Cardiac muscle cell (in vitro differentiated cells and primary cell): Measurements from ENCODE around the gene CFAP221. TPM values are rescaled to one million over a fixed set of nuclear protein-coding genes. Genes with fewer than 3 reads are reported as not detected.
A peak's percentile ranks its signal among the peaks of the same experiment; 100 is the strongest.

ENCODE experiments used
- DNase-seq, 2 donors: peaks; one replicate each; pipeline versions ENCODE4 v3.0.0 to v3.0.0-alpha.2; 2010 to 2017; ENCODE audit warnings: low read depth in 1 of 2, low spot score in 1 of 2
- H3K27ac ChIP-seq: fragments of 200-600 bp; sonication (generic); 2 replicates; pipeline ENCODE4 v1.5.1; 2016
- H3K27me3 ChIP-seq: fragments of 200-600 bp; sonication (generic); 2 replicates; pipeline ENCODE4 v1.6.0; 2016; ENCODE audit warnings: control low read depth
- H3K36me3 ChIP-seq: fragments of 200-600 bp; sonication (generic); 2 replicates; pipeline ENCODE4 v1.5.1; 2016; ENCODE audit warnings: control low read depth
- H3K4me1 ChIP-seq: fragments of 200-600 bp; sonication (generic); 2 replicates; pipeline ENCODE4 v1.8.1; 2017; ENCODE audit warnings: low read depth, mild to moderate bottlenecking, mixed run types
- H3K4me3 ChIP-seq: fragments of 200-600 bp; sonication (generic); 2 replicates; pipeline ENCODE4 v1.5.1; 2016; ENCODE audit warnings: mild to moderate bottlenecking
- H3K9me3 ChIP-seq: fragments of 200-600 bp; sonication (generic); 2 replicates; pipeline ENCODE4 v1.5.1; 2017; ENCODE audit warnings: low read depth, mild to moderate bottlenecking, control low read depth
- polyA plus RNA-seq: library from polyadenylated mRNA; unstranded; fragments of >200 nt; fragmentation: Nextera tagmentation; extraction: Ambion mirVana; gene quantifications from 2 replicates; pipeline ENCODE4 v1.2.1, GENCODE V29; 2016
- total RNA-seq: library from RNA; depleted of rRNA; stranded (reverse); fragments of >200 nt; gene quantifications from 2 replicates; pipeline ENCODE4 v1.2.3, GENCODE V29; 2016
- TF ChIP-seq, protein P1 (sequence below): IDR thresholded peaks from 2 replicates; pipeline ENCODE4 v1.5.1; 2012; ENCODE audit warnings: low read depth, mild to moderate bottlenecking, low read length

Gene CFAP221
- total and polyA plus RNA-seq, 2 experiments from 2014 or later, result 12.9 to 13.6 TPM

DNA sequence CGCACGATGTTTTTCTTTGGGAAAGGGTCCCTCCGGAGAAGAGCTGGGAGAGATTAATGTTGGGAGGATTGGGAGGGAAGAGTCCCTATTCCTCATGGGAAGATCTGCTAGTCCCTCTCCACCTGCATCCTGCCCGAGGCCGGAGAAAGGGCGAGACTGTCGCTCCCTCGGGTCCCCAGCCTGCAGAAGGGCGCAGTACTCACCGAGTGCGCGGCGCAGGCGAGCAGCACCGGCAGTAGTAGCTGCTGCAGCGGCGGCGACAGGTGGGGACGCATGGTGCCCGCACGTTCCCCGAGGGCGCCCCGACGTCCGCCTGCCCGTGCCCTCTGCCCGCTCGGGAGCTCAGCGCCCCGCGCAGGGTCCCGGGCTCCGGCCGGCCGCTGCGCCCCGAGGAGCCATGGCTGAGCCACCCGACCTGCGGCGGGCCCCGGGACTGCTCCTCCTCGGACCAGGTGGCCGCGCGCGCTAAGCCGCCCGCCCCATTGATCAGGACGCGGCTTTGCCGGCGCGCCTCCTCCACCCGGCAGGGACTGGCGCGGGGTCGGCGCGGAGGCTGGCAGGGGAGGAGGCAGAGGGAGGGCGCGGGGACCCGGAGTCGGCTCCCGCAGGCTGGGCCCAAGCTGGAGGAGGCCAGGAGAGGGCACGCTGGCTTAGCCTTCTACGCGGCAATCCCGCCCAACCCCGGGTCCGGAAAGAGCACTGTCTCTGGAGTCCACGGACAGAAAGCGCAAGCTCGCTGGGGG lies 20.1 kb upstream of the CFAP221 start, which contains the start of gene SCTR:
Gene SCTR, minus strand, starts transcription at position 532 of the 743 bp plus-strand sequence. Its CDS starts 257 bp downstream, at position 275.
- Histone ChIP-seq H3K36me3 (no peaks in the 10 kb centered on the region), H3K27ac (no peak within 1 kb of the TSS), H3K4me3 (peak within 1 kb of the TSS; percentile 29), H3K9me3 (no peaks in the 10 kb centered on the region), H3K4me1 (no peaks in the 10 kb centered on the region), H3K27me3 (peaks cover 58% of the 10 kb centered on the region)
- DNase-seq, result peak in 1 of 2 donors; percentile 54
- TF ChIP-seq, protein P1, sequence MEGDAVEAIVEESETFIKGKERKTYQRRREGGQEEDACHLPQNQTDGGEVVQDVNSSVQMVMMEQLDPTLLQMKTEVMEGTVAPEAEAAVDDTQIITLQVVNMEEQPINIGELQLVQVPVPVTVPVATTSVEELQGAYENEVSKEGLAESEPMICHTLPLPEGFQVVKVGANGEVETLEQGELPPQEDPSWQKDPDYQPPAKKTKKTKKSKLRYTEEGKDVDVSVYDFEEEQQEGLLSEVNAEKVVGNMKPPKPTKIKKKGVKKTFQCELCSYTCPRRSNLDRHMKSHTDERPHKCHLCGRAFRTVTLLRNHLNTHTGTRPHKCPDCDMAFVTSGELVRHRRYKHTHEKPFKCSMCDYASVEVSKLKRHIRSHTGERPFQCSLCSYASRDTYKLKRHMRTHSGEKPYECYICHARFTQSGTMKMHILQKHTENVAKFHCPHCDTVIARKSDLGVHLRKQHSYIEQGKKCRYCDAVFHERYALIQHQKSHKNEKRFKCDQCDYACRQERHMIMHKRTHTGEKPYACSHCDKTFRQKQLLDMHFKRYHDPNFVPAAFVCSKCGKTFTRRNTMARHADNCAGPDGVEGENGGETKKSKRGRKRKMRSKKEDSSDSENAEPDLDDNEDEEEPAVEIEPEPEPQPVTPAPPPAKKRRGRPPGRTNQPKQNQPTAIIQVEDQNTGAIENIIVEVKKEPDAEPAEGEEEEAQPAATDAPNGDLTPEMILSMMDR, result no peak

- Histone ChIP-seq H3K9me3 (no peaks in the 10 kb centered on the region), H3K4me1 (no peaks in the 10 kb centered on the region), H3K4me3 (no peak overlapping the region), H3K36me3 (no peaks in the 10 kb centered on the region), H3K27me3 (peaks cover 54% of the 10 kb centered on the region), H3K27ac (no peak overlapping the region)
- no peak for DNase-seq
- TF ChIP-seq, protein P1, result no peak
Measured at GRCh38 chr2:119525614-119526013, 18.6 kb upstream of the CFAP221 start.

DNA sequence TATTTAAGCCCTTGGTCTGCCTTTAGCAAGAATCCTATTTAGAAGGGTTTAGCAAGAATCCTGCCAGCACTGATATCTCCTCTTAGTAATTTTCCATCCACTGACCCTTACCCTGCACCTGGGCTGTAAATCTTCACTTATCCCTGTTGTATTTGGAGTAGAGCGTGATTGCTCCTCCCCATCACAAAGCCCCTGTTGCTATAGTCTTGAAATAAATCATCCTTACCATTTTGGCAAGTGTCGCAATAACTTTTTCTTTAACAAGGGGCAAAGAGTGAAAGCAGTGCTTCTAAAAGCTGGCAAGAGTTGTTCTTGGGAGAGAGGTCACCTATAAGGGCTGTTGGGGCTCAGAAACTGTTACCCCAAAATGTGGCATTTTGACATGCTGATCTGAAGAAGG lies 16.2 kb upstream of the CFAP221 start:
- peaks cover 31% of the 10 kb centered on the region for H3K27me3 ChIP-seq
- no peak overlapping the region for H3K4me3 ChIP-seq
- H3K9me3 ChIP-seq, result no peaks in the 10 kb centered on the region
- DNase-seq, result no peak
- H3K27ac ChIP-seq, result no peak overlapping the region
- H3K36me3 ChIP-seq, result no peaks in the 10 kb centered on the region
- TF ChIP-seq, protein P1, result no peak
- no peaks in the 10 kb centered on the region for H3K4me1 ChIP-seq

DNA sequence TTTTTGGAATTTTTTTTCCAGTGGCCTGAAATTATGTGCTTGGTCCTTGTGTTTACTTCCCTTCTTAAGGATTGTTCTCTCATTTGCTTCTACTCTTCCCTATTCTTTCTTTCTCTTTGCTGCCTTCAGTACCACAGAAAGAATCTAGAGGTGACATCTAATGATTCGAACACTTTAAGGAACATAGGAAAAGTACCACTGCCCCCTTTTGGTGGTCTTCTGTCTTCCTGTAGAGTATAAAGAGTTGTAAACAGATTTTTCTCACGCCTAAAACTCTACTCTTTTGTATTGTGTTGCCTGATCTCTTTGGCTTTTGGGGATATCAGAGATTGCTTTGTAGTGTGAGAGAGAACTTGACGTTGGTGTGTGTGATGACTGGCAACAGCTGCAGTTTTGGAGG lies 13.0 kb upstream of the CFAP221 start:
- Histone ChIP-seq H3K27ac (no peak overlapping the region), H3K27me3 (no peaks in the 10 kb centered on the region), H3K4me3 (no peak overlapping the region), H3K4me1 (no peaks in the 10 kb centered on the region), H3K9me3 (no peaks in the 10 kb centered on the region), H3K36me3 (no peaks in the 10 kb centered on the region)
- TF ChIP-seq, protein P1, result no peak
- DNase-seq, result no peak

DNA sequence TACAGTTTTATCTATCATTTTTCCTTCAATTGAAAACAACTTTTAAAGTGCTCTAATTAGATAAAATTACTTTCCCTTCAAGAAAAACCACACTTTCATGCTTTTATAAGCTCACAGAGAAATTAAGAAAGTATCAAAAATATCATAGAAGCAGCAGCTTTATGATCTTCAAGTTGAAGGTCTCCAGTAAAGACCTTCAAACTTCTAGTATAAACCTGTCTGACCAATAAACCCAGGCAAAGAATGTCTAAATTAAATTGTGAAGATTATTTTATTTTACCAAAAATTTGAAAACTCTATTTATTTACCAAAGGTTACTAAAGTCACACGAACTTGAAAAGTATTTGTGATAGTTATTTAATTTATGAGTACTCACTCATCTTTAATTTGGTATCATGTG lies 10.7 kb upstream of the CFAP221 start:
- TF ChIP-seq, protein P1, result no peak
- Histone ChIP-seq H3K27me3 (no peaks in the 10 kb centered on the region), H3K9me3 (no peaks in the 10 kb centered on the region), H3K4me3 (no peak overlapping the region), H3K4me1 (no peaks in the 10 kb centered on the region), H3K27ac (no peak overlapping the region), H3K36me3 (no peaks in the 10 kb centered on the region)
- DNase-seq, result no peak
